ENCODE results near the gene RYR2.

Gene RYR2

GRCh38 chr1:237677979-237678378, 636.0 kb downstream of the RYR2 start:
- peak; percentile 71 for TF ChIP-seq CTCF (IDR thresholded peaks at IDR 0.05)

GRCh38 chr1:237679687-237680086, 637.7 kb downstream of the RYR2 start:
- TF ChIP-seq CTCF (IDR thresholded peaks at IDR 0.05): no peak

GRCh38 chr1:237681210-237681609, 639.2 kb downstream of the RYR2 start:
- no peak for TF ChIP-seq CTCF (IDR thresholded peaks at IDR 0.05)

DNA sequence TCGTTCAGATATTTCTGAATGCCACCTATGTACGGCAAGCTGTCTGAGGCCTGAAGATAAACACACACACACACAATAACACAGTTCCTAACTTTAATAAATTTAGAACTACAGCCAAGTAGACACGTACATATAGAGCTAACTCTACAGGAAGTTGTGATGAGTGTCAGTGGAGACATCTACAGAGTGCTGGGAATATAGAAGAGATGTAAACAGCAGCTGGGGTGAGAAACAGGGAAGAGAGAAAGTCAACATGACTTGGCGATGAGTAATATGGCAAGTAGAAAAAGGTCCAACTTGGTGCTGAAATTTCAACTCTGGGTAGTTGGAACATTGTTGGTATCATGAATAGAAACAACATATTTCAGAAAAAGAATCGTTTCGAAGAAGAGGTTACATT, 642.3 kb downstream of the RYR2 start:
- no peak for TF ChIP-seq CTCF (IDR thresholded peaks at IDR 0.05)

GRCh38 chr1:237685551-237685950, 643.6 kb downstream of the RYR2 start:
- no peak for TF ChIP-seq CTCF (IDR thresholded peaks at IDR 0.05)

DNA sequence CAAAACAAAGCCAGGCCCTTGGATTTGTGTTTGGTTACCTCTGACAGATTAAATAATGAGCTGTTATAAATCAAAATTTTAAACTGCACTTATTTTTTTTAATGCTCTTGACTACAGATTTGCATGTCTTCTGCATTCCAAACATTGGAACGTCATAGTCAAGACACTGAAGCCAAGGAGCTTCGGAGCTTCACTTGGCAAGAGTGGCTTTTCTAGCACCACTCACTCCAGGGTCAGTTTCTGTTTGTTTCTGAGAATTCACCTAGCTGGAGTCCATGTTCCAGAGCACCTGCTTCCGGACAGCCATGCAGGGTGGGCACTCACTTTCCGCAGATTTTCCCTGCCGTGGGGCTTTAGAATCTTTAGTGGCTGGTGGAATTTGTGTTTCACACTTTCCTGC, 645.8 kb downstream of the RYR2 start:
- TF ChIP-seq CTCF (IDR thresholded peaks at IDR 0.05): no peak

DNA sequence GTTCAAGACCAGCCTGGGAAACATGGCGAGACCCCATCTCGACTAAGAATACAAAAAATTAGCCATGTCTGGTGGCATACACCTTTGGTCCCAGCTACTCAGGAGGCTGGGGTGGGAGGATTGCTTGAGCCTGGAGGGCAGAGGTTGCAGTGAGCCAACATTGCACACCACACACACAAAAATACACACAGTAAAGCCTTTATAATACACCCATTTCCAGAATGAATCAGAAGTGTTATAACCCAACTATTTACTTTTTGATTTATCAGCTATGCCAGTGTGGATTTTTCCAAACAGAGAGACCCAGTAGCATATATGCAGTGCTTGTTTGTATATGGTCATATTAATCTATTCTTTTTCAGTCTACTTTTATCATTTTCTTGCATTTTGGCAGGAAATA, 648.7 kb downstream of the RYR2 start:
- no peak for TF ChIP-seq CTCF (IDR thresholded peaks at IDR 0.05)

DNA sequence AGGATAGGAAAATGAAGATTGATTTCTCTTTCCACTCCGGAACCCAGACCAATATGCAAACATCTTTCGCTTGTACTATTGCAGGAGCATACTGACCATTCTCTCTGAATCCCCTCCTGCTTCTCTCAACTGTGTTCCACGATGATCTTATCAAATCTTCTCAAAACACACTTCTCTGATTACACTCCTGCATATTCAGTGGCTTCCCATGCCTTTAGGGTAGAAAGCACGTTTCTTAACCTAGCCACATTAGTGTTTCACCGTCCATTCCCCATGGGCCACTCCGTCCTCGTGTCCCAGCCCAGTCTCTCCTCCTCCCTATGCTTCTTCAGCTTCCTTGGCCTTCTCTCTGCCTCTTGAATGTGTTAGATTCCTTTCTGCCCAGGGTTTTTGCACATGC, 650.3 kb downstream of the RYR2 start:
- TF ChIP-seq CTCF (IDR thresholded peaks at IDR 0.05): no peak
